GM12801 (cell line): ENCODE results near the gene DIPK1B.

Experiments used
- TF ChIP-seq, protein P1 (sequence below): IDR thresholded peaks from one replicate; pipeline ENCODE4 v1.5.1; 2011; ENCODE audit warnings: control low read depth; ENCODE audit not compliant: insufficient read length; ENCODE audit errors: extremely low read depth

Gene DIPK1B

DNA sequence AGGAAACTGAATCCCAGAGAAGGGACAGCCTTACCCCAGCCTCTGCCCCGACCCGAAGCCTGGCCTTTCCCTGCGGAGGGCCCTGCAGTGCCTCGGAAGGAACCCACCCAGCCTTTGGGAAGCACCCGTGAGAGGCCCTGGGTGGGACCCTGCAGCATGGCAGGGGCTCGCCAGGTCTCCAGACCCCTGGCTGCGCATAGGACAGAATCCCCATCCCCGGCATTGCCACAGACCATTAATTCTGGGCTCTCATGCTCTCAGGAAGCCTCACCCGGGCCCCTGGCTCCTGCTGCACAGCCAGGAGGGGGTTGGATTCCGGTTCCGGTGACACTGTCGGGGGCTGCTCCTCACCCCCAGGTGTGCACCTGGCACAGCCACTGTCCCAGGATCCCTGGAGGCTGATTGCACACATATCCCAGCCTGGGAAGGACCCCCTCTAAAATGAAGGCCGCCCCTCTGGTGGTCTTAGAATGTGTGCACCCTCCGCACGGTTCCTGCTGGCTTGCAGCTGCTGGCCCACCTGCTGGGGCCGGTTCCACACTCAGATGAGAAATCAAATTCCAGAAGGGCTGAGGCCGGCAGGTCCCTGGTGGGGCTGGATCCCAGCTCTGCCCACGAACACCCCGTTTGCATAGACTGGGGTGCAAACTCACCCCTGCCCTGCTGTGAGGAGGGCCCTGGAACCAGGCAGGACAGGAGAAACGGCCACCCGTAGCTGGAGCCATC, 45.0 kb upstream of the DIPK1B start:
- TF ChIP-seq, protein P1, sequence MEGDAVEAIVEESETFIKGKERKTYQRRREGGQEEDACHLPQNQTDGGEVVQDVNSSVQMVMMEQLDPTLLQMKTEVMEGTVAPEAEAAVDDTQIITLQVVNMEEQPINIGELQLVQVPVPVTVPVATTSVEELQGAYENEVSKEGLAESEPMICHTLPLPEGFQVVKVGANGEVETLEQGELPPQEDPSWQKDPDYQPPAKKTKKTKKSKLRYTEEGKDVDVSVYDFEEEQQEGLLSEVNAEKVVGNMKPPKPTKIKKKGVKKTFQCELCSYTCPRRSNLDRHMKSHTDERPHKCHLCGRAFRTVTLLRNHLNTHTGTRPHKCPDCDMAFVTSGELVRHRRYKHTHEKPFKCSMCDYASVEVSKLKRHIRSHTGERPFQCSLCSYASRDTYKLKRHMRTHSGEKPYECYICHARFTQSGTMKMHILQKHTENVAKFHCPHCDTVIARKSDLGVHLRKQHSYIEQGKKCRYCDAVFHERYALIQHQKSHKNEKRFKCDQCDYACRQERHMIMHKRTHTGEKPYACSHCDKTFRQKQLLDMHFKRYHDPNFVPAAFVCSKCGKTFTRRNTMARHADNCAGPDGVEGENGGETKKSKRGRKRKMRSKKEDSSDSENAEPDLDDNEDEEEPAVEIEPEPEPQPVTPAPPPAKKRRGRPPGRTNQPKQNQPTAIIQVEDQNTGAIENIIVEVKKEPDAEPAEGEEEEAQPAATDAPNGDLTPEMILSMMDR: no peak

DNA sequence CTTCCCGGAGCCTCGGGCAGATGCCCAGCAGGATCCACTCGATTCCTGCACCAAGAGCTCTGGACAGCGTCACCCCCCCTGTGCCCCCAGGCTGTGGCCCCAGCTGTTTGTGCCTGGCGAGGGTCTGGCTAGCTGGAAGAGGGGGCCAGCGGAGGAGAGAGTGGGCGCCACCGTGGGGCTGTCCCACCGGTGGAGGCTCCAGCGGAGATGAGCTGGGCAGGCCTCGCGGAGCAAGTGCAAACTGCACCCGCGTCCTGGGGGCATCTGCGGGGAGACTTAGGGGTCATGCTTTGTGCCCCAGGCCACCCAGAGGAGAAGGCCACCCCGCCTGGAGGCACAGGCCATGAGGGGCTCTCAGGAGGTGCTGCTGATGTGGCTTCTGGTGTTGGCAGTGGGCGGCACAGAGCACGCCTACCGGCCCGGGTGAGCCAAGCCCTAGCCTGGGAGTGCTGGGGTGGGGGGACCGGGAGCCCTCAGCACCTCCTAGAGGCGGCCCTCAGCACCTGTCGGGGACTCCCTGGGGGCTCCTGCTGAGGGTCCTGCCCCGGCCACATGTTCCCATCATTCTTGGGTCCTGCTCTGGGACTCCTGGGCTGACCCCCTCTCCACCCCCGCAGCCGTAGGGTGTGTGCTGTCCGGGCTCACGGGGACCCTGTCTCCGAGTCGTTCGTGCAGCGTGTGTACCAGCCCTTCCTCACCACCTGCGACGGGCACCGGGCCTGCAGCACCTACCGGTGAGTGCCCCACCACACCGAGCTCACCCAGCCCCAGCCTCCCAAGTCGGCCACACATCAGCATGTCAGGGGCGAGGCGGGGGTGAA, 44.2 kb upstream of the DIPK1B start:
- TF ChIP-seq, protein P1: no peak

DNA sequence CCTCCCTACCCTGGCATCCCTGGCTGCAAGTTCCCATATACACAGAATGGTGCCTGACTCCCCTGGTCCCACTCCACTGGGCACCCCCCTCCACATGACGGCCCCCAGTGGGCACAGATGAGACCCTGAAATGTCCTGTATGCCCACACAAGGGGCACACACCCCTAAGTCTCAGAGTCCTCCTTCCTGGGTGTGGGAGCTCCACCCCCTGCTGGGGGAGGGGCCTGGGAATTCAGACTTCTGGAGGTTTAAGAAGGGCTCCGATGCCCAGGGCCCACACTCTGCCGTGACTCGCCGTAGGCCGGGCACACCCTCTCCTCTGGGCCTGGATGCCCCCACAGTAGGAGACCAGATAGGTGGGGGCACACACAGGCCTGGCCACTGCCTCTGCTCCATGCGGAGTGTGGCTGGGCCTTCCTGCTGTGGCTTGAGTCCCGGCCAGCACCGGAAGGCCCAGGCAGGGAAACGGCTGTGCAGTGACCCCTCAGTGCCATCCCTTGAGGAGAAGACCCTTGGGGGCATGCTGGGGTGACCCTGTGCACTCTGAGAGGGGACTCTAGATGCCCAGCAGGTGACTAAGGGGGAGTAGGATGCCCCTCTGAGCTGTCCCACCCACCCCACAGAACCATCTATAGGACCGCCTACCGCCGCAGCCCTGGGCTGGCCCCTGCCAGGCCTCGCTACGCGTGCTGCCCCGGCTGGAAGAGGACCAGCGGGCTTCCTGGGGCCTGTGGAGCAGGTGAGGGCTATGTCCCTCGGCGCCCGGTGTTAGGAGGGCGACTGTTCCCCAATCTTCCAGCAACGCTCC, 43.2 kb upstream of the DIPK1B start:
- TF ChIP-seq, protein P1: no peak

DNA sequence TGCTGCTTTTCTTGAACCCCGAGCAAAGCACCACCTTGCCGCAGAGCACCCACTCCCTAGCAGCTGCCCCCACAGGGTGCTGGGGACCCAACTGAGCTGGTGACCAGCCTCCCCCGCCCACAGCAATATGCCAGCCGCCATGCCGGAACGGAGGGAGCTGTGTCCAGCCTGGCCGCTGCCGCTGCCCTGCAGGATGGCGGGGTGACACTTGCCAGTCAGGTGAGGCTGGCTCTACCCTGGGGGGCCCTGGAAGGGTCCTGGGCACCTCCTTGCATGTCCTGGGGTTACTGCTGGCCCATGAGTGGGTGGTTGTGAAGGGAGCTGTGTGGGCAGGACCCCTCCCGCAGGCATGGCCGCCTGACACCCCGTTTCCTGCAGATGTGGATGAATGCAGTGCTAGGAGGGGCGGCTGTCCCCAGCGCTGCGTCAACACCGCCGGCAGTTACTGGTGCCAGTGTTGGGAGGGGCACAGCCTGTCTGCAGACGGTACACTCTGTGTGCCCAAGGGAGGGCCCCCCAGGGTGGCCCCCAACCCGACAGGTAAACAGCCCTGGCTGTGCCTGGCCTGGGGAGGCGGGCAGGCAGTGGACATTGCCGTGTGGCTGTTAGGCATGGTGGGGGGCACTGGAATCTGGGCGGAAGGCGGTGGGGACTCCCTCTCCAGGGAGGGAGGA, 42.4 kb upstream of the DIPK1B start:
- TF ChIP-seq, protein P1: no peak

DNA sequence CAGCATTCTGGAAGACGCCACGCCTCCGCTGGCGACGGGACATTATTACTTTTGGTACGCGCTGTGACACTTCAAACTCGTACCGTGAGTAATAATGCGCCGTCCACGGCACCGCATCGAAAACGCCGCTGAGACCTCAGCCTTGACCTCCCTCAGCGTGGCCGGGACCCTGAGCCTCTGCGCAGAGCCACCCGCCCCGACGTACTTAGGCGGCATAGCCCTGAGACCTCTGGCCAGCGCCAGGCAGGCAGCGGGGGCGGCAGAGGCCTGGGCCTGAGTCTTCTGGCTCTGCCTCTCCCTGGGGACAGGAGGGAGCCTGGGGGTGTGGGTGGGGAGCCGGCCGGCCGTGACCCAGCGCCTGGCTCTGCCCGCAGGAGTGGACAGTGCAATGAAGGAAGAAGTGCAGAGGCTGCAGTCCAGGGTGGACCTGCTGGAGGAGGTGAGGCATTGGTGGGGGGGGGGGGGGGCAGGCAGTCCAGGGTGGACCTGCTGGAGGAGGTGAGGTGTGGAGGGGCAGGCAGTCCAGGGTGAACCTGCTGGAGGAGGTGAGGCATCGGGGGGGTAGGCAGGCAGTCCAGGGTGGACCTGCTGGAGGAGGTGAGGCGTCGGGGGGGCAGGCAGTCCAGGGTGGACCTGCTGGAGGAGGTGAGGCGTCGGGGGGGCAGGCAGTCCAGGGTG, 41.7 kb upstream of the DIPK1B start:
- TF ChIP-seq, protein P1: no peak

DNA sequence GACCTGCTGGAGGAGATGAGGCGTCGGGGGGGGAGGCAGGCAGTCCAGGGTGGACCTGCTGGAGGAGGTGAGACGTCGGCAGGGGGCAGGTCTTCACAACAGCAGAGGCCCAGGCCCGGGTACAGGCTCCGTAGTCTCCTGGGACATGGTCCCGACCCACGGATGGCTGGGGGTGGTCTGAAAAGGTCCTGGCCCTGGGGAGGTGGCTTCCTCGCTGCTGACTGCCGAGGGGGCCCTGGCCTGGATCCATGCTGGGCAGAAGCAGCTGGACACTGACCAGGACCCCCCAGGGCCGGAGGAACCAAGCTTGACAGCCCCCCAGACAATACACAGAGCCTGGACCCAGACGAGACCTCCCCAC, 41.1 kb upstream of the DIPK1B start:
- TF ChIP-seq, protein P1: no peak
